Mesothelial cell of epicardium (in vitro differentiated cells): ENCODE results near the gene BPI. TPM values are rescaled to one million over a fixed set of nuclear protein-coding genes. Genes with fewer than 3 reads are reported as not detected.

Source experiments
- DNase-seq, 2 experiments: peaks; one replicate each; pipeline ENCODE4 v3.0.0; 2021; ENCODE audit warnings: low spot score in 2 of 2; ENCODE audit not compliant: unreplicated experiment in 2 of 2
- H3K27ac Mint-ChIP-seq: 2 replicates; pipeline ENCODE4 v1.8.0; 2021; ENCODE audit warnings: mixed read lengths
- H3K27me3 Mint-ChIP-seq: 2 replicates; pipeline ENCODE4 v1.8.0; 2021; ENCODE audit warnings: low read depth, mixed read lengths
- H3K36me3 Mint-ChIP-seq: 2 replicates; pipeline ENCODE4 v1.8.0; 2021; ENCODE audit warnings: mixed read lengths
- H3K4me1 Mint-ChIP-seq: 2 replicates; pipeline ENCODE4 v1.8.0; 2021; ENCODE audit warnings: mixed read lengths
- H3K4me3 Mint-ChIP-seq: 2 replicates; pipeline ENCODE4 v1.8.0; 2021; ENCODE audit warnings: mild to moderate bottlenecking, moderate library complexity, mixed read lengths
- H3K9me3 Mint-ChIP-seq: 2 replicates; pipeline ENCODE4 v1.8.0; 2021; ENCODE audit warnings: mixed read lengths
- CTCF ChIP-seq: fragments of 200-600 bp; sonication (generic); IDR thresholded peaks from one replicate; pipeline ENCODE4 v1.5.0; 2021; ENCODE audit warnings: antibody characterized with exemption; ENCODE audit not compliant: unreplicated experiment
- total RNA-seq: library from RNA; stranded (reverse); gene quantifications from 3 replicates; pipeline ENCODE4 v1.2.1, GENCODE V29; 2021

Gene BPI
- total RNA-seq, 1 donor from 2014 or later, result not detected

DNA sequence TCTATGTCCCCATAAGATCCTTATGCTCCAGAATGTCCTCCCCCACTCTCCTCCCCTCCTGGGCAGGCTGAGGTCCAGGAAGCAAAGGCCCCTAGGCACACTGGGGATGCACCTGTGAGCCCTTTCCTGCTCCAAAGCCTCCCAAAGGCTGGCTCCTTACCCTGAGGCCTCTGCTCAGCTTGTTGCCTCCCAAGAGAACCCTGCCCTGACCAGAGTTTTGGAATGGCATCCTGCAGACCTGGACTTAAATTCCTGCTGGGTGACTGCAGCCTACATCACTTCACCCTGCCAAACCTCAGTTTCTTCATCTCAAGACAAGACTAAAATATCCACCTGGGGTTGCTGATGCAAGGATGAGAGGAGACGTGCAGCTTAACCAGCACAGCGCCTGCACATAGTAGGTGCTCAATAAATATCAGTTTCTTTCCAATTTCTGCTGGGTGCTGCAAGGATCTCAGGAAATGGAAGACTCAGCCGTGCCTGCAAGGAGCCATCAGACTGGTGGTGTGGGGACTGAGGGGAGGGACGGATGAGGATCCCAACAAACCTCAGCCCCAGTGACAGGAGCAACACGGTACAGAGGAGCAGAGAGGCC lies 40.2 kb downstream of the BPI start:
- H3K9me3 Mint-ChIP-seq, result no peaks in the 10 kb centered on the region
- no peaks in the 10 kb centered on the region for H3K27me3 Mint-ChIP-seq
- peaks cover 9% of the 10 kb centered on the region for H3K4me1 Mint-ChIP-seq
- DNase-seq, result no peak
- H3K36me3 Mint-ChIP-seq, result no peaks in the 10 kb centered on the region
- no peak for TF ChIP-seq CTCF
- no peak overlapping the region for H3K4me3 Mint-ChIP-seq
- no peak overlapping the region for H3K27ac Mint-ChIP-seq

GRCh38 chr20:38345643-38346042 lies 41.7 kb downstream of the BPI start:
- no peaks in the 10 kb centered on the region for H3K9me3 Mint-ChIP-seq
- H3K4me1 Mint-ChIP-seq, result peaks cover 8% of the 10 kb centered on the region

DNA sequence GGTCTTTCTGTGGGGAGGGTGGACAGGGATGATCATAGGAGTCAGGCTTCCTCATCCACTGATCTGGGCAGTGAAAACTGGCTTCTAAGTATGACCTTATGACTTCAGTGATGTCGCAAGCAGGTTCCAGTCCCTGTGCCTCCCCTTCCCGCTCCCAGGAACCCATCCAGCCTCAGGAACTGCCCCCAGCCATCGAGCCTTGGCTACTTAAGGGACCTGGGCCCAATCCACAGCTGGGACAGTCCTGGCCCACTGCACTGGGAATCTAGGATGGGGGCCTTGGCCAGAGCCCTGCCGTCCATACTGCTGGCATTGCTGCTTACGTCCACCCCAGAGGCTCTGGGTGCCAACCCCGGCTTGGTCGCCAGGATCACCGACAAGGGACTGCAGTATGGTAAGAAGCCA lies 42.3 kb downstream of the BPI start, which contains the start of gene LBP:
LBP (plus strand) TSS at position 236 of the 405 bp plus-strand sequence; CDS start at position 271, 35 bp downstream.
- DNase-seq, result no peak
- TF ChIP-seq CTCF, result no peak
- no peak within 1 kb of the TSS for H3K4me3 Mint-ChIP-seq
- no peak within 1 kb of the TSS for H3K27ac Mint-ChIP-seq
- H3K27me3 Mint-ChIP-seq, result no peaks in the 10 kb centered on the region
- H3K9me3 Mint-ChIP-seq, result no peaks in the 10 kb centered on the region
- peaks cover 8% of the 10 kb centered on the region for H3K4me1 Mint-ChIP-seq
- no peaks in the 10 kb centered on the region for H3K36me3 Mint-ChIP-seq

More at GRCh38 chr20:38345643-38346042, 41.7 kb downstream of the BPI start:
- TF ChIP-seq CTCF, result no peak
- Mint-ChIP-seq H3K27ac (no peak overlapping the region), H3K4me3 (no peak overlapping the region), H3K27me3 (no peaks in the 10 kb centered on the region), H3K36me3 (no peaks in the 10 kb centered on the region)
- DNase-seq, result no peak

DNA sequence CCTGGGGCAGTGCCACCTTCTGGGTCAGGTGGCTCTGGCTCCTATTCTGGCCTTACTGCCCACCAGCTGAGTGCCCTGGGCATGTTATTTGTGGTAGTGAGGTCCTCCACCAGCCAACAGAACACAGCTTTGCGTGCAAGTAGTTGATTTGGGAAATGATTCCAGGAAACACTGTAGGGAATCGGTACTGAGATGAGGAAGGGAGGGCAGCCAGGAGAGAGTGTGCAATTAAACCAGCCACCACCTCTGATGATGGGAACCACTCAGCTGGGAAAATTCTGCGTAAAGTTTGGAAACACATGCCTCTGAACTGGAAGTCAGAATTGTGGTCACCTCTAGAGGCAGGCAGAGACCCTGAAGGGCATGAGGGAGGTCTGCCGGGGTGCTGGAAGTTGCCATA lies 42.8 kb downstream of the BPI start:
- Mint-ChIP-seq H3K27me3 (no peaks in the 10 kb centered on the region), H3K9me3 (no peaks in the 10 kb centered on the region), H3K4me3 (no peak overlapping the region), H3K36me3 (no peaks in the 10 kb centered on the region), H3K27ac (no peak overlapping the region), H3K4me1 (peaks cover 8% of the 10 kb centered on the region)
- no peak for TF ChIP-seq CTCF
- DNase-seq, result no peak

- Mint-ChIP-seq H3K4me1 (peaks cover 5% of the 10 kb centered on the region), H3K4me3 (no peak overlapping the region), H3K9me3 (no peaks in the 10 kb centered on the region), H3K27ac (no peak overlapping the region), H3K27me3 (no peaks in the 10 kb centered on the region), H3K36me3 (no peaks in the 10 kb centered on the region)
- TF ChIP-seq CTCF, result no peak
- no peak for DNase-seq
Observed at GRCh38 chr20:38349856-38350255, 45.9 kb downstream of the BPI start.
